ENCODE results near the gene TTC34. TPM values are rescaled to one million over a fixed set of nuclear protein-coding genes. Genes with fewer than 3 reads are reported as not detected.
"Not testable (repeated sequence)": the region's sequence is repeated elsewhere in the genome, so short reads cannot be mapped to it uniquely, and the experiment has no call there.

Gene TTC34
- polyA plus RNA-seq, 5 donors, result 0.65 to 0.85 (median 0.71) TPM

- DNase-seq, result peak; percentile 39 to 46
These were observed 23.3 kb downstream of the TTC34 start for GRCh38 chr1:2778220-2778592.

GRCh38 chr1:2777424-2778219, 23.9 kb downstream of the TTC34 start:
- DNase-seq, result no peak

DNA sequence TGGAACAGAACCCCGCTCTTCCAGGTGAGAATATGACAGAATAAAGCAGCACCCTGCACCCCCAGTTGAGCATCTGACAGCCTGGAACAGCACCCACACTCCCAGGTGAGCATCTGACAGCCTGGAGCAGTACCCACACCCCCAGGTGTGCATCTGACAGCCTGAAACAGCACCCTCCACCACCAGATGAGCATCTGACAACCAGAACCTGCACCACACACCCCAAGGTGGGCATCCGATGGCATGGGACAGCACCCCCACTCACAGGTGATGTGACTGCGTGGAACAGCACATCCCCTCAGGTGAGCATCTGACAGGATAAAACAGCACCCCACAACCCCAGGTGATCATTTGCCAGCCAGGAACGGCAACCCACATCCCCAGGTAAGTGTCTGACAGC, 26.2 kb downstream of the TTC34 start:
- DNase-seq, result not testable (repeated sequence)

GRCh38 chr1:2768052-2768451, 33.4 kb downstream of the TTC34 start:
- not testable (repeated sequence) for DNase-seq

GRCh38 chr1:2759433-2759832, 42.1 kb downstream of the TTC34 start:
- not testable (repeated sequence) for DNase-seq

DNA sequence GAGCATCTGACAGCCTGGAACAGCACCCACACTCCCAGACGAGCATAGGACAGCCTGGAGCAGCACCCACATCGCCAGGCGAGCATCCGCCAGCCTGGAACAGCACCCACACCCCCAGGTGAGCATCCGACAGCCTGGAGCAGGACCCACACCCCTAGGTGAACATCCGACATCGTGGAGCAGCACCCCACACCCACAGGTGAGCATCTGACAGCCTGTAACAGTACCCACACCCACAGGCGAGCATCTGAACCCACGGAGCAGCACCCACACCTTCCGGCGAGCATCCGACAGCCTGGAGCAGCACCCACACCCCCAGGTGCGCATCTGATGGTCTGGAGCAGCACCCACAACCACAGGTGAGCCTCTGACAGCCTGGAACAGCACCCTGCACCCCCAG, 44.0 kb downstream of the TTC34 start:
- not testable (repeated sequence) for DNase-seq

GRCh38 chr1:2755426-2755825, 46.1 kb downstream of the TTC34 start:
- DNase-seq, result not testable (repeated sequence)

DNA sequence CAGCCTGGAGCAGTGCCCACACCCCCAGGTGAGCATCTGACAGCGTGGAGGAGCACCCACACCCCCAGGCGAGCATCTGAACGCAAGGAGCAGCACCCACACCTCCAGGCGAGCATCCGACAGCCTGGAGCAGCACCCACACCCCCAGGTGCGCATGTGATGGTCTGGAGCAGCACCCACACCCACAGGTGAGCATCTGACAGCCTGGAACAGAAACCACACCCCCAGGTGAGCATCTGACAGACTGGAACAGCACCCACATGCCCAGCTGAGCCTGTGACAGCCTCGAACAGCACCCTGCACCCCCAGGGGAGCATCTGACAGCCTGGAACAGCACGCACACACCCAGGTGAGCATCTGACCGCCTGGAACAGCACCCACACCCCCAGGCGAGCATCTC, 46.9 kb downstream of the TTC34 start:
- not testable (repeated sequence) for DNase-seq

DNA sequence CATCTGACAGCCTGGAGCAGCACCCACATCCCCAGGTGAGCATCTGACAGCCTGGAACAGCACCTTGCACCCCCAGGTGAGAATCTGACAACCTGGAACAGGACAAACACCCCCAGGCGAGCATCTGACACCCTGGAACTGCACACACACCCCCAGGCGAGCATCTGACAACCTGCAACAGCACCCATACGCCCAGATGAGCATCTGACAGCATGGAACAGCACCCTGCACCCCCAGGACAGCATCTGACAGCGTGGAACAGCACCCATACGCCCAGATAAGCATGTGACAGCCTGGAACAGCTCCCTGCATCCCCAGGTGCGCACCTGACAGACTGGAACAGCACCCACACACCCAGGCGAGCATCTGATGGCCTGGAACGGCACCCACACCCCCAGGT, 49.0 kb downstream of the TTC34 start:
- DNase-seq, result not testable (repeated sequence)

GRCh38 chr1:2751866-2752265, 49.6 kb downstream of the TTC34 start:
- DNase-seq, result not testable (repeated sequence)

DNA sequence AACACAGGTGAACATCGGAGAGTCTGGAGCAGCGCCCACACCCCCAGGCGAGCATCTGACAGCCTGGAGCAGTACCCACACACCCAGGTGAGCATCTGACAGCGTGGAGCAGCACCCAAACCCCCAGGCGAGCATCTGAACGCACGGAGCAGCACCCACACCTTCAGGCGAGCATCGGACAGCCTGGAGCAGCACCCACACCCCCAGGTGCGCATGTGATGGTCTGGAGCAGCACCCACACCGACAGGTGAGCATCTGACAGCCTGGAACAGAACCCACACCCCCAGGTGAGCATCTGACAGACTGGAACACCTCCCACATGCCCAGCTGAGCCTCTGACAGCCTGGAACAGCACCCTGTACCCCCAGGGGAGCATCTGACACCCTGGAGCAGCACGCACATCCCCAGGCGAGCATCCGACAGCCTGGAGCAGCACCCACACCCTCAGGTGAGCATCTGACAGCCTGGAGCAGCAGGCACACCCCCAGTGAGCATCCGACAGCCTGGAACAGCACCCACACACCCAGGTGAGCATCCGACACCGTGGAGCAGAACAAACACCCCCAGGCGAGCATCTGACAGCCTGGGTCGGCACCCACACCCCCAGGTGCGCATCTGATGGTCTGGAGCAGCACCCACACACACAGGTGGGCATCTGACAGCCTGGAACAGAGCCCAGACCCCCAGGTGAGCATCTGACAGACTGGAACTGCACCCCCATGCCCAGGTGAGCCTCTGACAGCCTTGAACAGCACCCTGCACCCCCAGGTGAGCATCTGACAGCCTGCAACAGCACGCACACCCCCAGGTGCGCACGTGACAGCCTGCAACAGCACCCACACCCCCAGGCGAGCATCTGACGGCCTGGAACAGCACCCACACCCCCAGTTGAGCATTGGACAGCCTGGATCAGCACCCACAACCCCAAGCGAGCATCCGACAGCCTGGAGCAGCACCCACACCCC, 50.4 kb downstream of the TTC34 start:
- not testable (repeated sequence) for DNase-seq

DNA sequence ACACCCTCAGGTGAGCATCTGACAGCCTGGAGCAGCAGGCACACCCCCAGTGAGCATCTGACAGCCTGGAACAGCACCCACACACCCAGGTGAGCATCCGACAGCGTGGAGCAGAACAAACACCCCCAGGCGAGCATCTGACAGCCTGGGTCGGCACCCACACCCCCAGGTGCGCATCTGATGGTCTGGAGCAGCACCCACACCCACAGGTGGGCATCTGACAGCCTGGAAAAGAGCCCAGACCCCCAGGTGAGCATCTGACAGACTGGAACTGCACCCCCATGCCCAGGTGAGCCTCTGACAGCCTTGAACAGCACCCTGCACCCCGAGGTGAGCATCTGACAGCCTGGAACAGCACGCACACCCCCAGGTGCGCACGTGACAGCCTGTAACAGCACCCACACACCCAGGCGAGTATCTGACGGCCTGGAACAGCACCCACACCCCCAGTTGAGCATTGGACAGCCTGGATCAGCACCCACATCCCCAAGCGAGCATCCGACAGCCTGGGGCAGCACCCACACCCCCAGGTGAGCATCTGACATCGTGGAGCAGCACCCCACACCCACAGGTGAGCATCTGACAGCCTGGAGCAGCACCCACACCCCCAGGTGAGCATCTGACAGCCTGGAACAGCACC, 51.3 kb downstream of the TTC34 start:
- not testable (repeated sequence) for DNase-seq

DNA sequence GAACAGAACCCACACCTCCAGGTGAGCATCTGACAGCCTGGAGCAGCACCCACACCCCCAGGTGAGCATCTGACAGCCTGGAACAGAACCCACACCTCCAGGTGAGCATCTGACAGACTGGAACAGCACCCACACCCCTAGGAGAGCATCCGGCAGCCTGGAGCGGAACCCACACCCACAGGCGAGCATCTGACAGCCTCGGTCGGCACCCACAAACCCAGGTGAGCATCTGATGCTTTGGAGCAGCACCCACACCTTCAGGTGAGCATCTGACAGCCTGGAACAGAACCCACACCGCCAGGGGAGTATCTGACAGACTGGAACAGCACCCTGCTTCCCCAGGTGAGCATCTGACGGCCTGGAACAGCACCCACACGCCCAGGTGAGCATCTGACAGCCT, 52.9 kb downstream of the TTC34 start:
- DNase-seq, result not testable (repeated sequence)

DNA sequence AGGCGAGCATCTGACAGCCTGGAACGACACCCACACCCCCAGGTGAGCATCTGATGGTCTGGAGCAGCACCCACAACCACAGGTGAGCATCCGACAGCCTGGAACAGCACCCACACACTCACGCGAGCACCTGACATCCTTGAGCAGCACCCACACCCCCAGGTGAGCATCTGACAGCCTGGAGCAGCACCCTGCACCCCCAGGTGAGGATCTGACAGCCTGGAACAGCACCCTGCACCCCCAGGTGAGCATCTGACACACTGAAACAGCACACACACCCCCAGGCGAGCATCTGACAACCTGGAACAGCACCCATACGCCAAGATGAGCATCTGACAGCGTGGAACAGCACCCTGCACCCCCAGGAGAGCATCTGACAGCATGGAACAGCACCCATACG, 106.7 kb downstream of the TTC34 start:
- DNase-seq, result not testable (repeated sequence)

GRCh38 chr1:2690180-2690579, 111.3 kb downstream of the TTC34 start:
- not testable (repeated sequence) for DNase-seq

GRCh38 chr1:2688336-2688665, 113.2 kb downstream of the TTC34 start:
- not testable (repeated sequence) for DNase-seq

DNA sequence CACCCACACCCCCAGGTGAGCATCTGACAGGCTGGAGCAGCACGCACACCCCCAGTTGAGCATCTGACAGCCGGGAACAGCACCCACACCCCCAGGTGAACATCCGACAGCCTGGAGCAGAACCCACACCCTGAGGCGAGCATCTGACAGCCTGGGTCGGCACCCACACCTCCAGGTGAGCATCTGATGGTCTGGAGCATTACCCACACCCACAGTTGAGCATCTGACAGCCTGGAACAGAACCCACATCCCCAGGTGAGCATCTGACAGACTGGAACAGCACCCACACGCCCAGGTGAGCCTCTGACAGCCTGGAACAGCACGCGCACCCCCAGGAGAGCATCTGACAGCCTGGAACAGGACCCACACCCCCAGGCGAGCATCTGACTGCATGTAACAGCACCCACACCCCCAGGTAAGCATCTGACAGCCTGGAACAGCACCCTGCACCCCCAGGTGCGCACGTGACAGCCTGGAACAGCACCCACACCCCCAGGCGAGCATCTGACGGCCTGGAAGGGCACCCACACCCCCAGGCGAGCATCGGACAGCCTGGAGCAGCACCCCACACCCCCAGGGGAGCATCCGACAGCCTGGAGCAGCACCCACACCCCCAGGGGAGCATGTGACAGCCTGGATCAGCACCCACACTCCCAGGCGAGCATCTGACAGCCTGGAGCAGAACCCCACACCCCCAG, 113.7 kb downstream of the TTC34 start:
- not testable (repeated sequence) for DNase-seq

- DNase-seq, result not testable (repeated sequence)
These were observed 114.3 kb downstream of the TTC34 start for GRCh38 chr1:2687174-2687591.

- not testable (repeated sequence) for DNase-seq
These were observed 115.2 kb downstream of the TTC34 start for GRCh38 chr1:2686091-2686863.

- DNase-seq, result not testable (repeated sequence)
These were observed 115.8 kb downstream of the TTC34 start for GRCh38 chr1:2685671-2686070.

DNA sequence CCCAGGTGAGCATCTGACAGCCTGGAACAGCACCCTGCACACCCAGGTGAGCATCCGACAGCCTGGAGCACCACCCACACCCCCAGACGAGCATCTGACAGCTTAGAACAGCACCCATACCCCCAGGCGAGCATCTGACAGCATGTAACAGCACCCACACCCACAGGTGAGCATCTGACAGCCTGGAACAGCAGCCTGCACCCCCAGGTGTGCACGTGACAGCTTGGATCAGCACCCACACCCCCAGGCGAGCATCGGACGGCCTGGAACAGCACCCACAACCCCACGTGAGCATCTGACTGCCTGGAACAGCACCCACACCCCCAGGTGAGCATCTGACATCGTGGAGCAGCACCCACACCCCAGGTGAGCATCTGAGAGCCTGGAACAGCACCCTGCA, 116.6 kb downstream of the TTC34 start:
- not testable (repeated sequence) for DNase-seq
